ENCODE measurements around the gene HRK.

GRCh38 chr12:116807546-116807945 is 73.7 kb downstream of the HRK start:
- TF ChIP-seq CTCF (IDR thresholded peaks at IDR 0.05) (no peak), POLR2A (IDR thresholded peaks at IDR 0.05) (no peak), POLR2AphosphoS5 (IDR thresholded peaks at IDR 0.05) (no peak)

All from stomach (tissue), 4 donors.